OCI-LY1 (cell line): ENCODE data around the gene CLASRP.

Experiments used
- CTCF ChIP-seq: fragments of 200-600 bp; sonication (generic), shearing (Covaris generic); IDR thresholded peaks from 2 replicates; pipeline ENCODE4 v1.5.1; 2017; ENCODE audit warnings: mild to moderate bottlenecking, antibody characterized with exemption, low read length, moderate library complexity, mixed read lengths
- EZH2 ChIP-seq: fragments of 200-600 bp; sonication (generic), shearing (Covaris generic); IDR thresholded peaks from 2 replicates; pipeline ENCODE4 v1.8.0; 2017; ENCODE audit warnings: borderline replicate concordance, mixed run types, mild to moderate bottlenecking, antibody characterized with exemption, low read length, moderate library complexity, mixed read lengths

- TF ChIP-seq CTCF (no peak), EZH2 (no peak)
These were observed 23.1 kb downstream of the CLASRP start for GRCh38 chr19:45061965-45062364.
